Ovary (tissue), 9 donors: ENCODE results near the gene KRT84. TPM values are rescaled to one million over a fixed set of nuclear protein-coding genes. Genes with fewer than 3 reads are reported as not detected.

Source experiments
- DNase-seq, 5 donors: peaks; one replicate each; pipeline ENCODE4 v3.0.0-alpha.2; 2019 to 2020
- H3K27ac ChIP-seq, 2 donors: fragments of 200-600 bp; one replicate each; pipeline versions ENCODE4 v1.5.1 to v1.8.0; 2019 to 2022
- H3K27me3 ChIP-seq: fragments of 200-600 bp; one replicate; pipeline ENCODE4 v1.8.0; 2022
- H3K36me3 ChIP-seq: fragments of 200-600 bp; sonication (generic); one replicate; pipeline ENCODE4 v1.5.1; 2019
- H3K4me1 ChIP-seq: one replicate; pipeline ENCODE4 v1.8.1; 2013; ENCODE audit warnings: mild to moderate bottlenecking, moderate library complexity; ENCODE audit not compliant: insufficient read depth
- H3K4me3 ChIP-seq: fragments of 200-600 bp; sonication (generic); one replicate; pipeline ENCODE4 v1.5.1; 2017
- H3K9me3 ChIP-seq, 2 donors: fragments of 200-600 bp in 1 of 2; sonication (generic) in 1 of 2; one replicate each; pipeline versions ENCODE4 v1.5.1 to v1.8.1; 2013 to 2019; ENCODE audit warnings: mild to moderate bottlenecking in 1 of 2, moderate library complexity in 1 of 2
- EP300 ChIP-seq: sonication (generic); formaldehyde crosslinking; IDR thresholded peaks from one replicate; pipeline ENCODE4 v1.6.1; 2017; ENCODE audit warnings: antibody characterized with exemption
- POLR2A ChIP-seq: fragments of 450-650 bp; IDR thresholded peaks from one replicate; pipeline ENCODE4 v1.6.1; 2017; ENCODE audit warnings: antibody characterized with exemption, mild to moderate bottlenecking, moderate library complexity
- WGBS, 3 donors: extraction: QIAGEN DNeasy Blood & Tissue Kit in 1 of 3; methylation state at CpG; one replicate each; pipeline versions ENCODE4 v1.1.5 to v1.1.7; 2013 to 2017; 5-methylcytosine and 5-hydroxymethylcytosine counted together
- intact Hi-C, 4 donors: fragments of 100-400 bp; cut with DNase I; formaldehyde crosslinking; loops; one replicate each; pipeline versions ENCODE4 v1.11.0 to v1.15.1; 2022 to 2023
- polyA plus RNA-seq, 2 donors: library from polyadenylated mRNA; stranded (reverse); fragments of 200-250 nt in 1 of 2; fragments of 350-450 nt in 1 of 2; fragmentation: Illumina TruSeq in 1 of 2; extraction: RNeasy Lipid Tissue Mini Kit (QIAGEN cat#74804) in 1 of 2; gene quantifications; one replicate each; pipeline ENCODE4 v1.2.3, GENCODE V29; 2013 to 2014
- total RNA-seq, 7 donors: library from RNA; depleted of rRNA in 2 of 7; stranded (reverse); fragments of >200 nt in 2 of 7; fragmentation: NEBNext Ultra II Directional in 3 of 7; extraction: Animal tissue kit (Norgen Biotek cat#: 25700) in 3 of 7; gene quantifications; one replicate each; pipeline versions ENCODE4 v1.1.0 to v1.2.4, GENCODE V29; 2016 to 2023
- TF ChIP-seq, protein P1 (sequence below), 3 donors: fragments of 450-650 bp in 2 of 3; fragments of 200-600 bp in 1 of 3; IDR thresholded peaks; one replicate each; pipeline versions ENCODE4 v1.5.1 to v1.8.0; 2016 to 2022; ENCODE audit warnings: antibody characterized with exemption in 3 of 3, mild to moderate bottlenecking in 1 of 3
- donor health status: DM: no; HTN: no; CAD: no; lungs with moderate emphysema.
- donor health status: DM: no; HTN: no; CAD: no.
- donor health status: Bipolar disorder and iron deficiency.
- donor health status: DM: yes; HTN: yes; CAD: no.
- donor health status: DM: no; HTN: no; CAD: no.
- donor health status: DM: yes; HTN: yes; CAD: no.

KRT84 gene
- total and polyA plus RNA-seq, 9 donors = not detected

DNA sequence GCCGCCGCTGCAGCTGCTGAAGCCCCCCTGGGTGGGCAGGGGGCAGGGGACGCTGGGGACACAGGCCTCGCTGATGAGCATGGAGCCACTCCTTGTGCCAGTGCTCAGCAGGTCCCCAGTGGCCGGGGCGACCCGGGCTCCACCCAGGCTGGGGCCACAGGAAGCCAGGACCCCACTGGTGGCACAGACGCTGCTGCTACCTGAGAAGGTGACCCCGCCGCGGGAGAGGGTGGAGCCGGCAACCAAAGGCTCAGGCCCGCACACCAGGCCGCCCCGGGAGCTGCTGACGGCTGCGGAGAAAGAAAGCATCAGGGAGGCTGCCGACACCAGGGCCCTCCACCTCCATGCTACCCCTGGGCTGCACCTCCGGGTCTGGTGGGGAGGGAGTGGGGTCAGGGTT lies 7.4 kb downstream of the KRT84 start:
- no peaks in the 10 kb centered on the region for H3K9me3 ChIP-seq
- H3K27ac ChIP-seq = no peak overlapping the region
- intact Hi-C loops = loop anchor here in 1 of 4 donors (5.0 kb wide), 1 partner anchor 499 kb away; no protein-coding TSS in a partner anchor
- no peak for DNase-seq
- H3K4me3 ChIP-seq = no peak overlapping the region
- 75 to 77% (median 75%) methylated on average over 12 to 19 of the region's 19 CpGs for WGBS, 3 donors
- H3K27me3 ChIP-seq = no peaks in the 10 kb centered on the region
- TF ChIP-seq, protein P1, sequence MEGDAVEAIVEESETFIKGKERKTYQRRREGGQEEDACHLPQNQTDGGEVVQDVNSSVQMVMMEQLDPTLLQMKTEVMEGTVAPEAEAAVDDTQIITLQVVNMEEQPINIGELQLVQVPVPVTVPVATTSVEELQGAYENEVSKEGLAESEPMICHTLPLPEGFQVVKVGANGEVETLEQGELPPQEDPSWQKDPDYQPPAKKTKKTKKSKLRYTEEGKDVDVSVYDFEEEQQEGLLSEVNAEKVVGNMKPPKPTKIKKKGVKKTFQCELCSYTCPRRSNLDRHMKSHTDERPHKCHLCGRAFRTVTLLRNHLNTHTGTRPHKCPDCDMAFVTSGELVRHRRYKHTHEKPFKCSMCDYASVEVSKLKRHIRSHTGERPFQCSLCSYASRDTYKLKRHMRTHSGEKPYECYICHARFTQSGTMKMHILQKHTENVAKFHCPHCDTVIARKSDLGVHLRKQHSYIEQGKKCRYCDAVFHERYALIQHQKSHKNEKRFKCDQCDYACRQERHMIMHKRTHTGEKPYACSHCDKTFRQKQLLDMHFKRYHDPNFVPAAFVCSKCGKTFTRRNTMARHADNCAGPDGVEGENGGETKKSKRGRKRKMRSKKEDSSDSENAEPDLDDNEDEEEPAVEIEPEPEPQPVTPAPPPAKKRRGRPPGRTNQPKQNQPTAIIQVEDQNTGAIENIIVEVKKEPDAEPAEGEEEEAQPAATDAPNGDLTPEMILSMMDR (IDR thresholded peaks at IDR 0.05) = no peak
- TF ChIP-seq EP300 = no peak
- no peak for TF ChIP-seq POLR2A
- no peaks in the 10 kb centered on the region for H3K36me3 ChIP-seq
- no peaks in the 10 kb centered on the region for H3K4me1 ChIP-seq

DNA sequence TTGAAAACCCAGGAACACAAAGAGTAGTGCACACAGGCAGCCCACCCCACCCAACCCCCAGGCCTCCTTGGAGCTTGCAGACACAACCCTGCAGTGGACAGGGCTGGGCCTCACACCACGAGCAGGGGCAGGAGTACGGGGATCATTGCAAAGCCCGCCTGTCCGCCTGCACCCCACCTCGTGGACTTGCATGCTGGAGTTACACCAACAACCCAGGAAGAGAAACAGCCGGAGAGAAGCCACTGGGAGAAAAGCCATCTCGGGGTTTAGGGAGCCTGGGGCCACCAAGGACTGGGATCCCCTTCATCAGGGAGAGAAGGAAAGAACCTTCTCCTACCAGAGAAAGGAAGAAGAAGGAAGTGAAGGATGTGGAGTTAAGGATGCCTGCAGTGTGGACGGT lies 8.2 kb downstream of the KRT84 start:
- Histone ChIP-seq H3K4me1 (no peaks in the 10 kb centered on the region), H3K36me3 (no peaks in the 10 kb centered on the region), H3K9me3 (no peaks in the 10 kb centered on the region), H3K4me3 (no peak overlapping the region), H3K27me3 (no peaks in the 10 kb centered on the region), H3K27ac (no peak overlapping the region)
- WGBS, 3 donors = 85 to 89% (median 86%) methylated on average over 8 of the region's 8 CpGs
- TF ChIP-seq POLR2A = no peak
- TF ChIP-seq, protein P1 (IDR thresholded peaks at IDR 0.05) = no peak
- TF ChIP-seq EP300 = no peak
- intact Hi-C loops = loop anchor here in 2 of 4 donors (1.0 to 5.0 kb wide), 2 partner anchors 20 to 500 kb away; no protein-coding TSS in a partner anchor
- DNase-seq = no peak

DNA sequence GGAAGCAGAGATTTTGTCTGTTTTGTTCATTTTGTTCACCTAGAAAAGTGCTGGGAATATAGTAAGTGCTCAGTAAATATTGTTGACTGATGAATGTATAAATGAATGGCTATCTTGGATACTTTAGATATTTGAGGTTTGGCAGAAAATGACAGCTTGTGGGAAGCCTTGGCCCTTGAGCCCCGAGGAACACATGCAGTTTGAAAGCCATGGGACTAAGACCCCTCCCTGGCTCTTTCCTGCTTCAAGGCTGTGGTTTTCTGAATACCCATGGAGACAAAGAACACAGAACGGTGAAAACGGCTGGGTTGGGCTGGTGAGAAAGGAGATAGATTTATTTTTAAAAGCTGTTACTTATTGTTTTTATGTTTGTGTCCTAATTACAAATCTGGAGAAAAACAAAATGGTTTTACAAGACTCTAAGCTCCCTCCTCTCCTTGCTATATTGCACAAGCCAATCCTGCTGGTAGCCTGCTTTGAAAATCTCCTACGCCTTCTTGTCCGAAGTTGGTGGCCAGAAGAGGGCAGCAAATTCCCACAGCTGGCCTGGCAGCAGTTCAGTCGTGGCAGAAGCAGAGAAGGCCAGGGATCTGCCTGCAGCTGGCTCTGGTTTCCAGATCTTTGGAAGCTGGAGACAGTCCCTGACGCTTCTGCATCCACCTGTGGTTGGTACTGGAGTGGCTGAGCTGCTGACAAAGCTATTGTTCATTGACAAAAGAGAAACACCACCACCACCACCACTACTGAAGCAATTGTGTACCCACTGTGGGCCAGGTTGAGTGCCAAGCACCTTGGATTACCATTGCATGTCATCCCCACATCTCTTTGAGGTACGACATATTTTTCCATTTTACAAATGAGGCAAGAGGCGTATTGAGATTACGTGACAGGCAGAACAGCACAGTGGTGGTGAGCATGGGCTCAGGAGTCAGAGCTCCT lies 13.0 kb downstream of the KRT84 start:
- no peaks in the 10 kb centered on the region for H3K27me3 ChIP-seq
- TF ChIP-seq, protein P1 (IDR thresholded peaks at IDR 0.05) = peak in 1 of 3 donors; percentile 59
- TF ChIP-seq EP300 (no peak), POLR2A (no peak)
- H3K4me1 ChIP-seq = peaks cover 7% of the 10 kb centered on the region
- H3K9me3 ChIP-seq = no peaks in the 10 kb centered on the region
- peak; percentile 56 to 84 (median 64) for DNase-seq
- H3K36me3 ChIP-seq = no peaks in the 10 kb centered on the region
- WGBS, 3 donors = 30 to 37% (median 30%) methylated on average over 10 of the region's 10 CpGs
- H3K4me3 ChIP-seq = no peak overlapping the region
- intact Hi-C loops = loop anchor here in 1 of 4 donors (5.0 kb wide), 1 partner anchor 505 kb away; no protein-coding TSS in a partner anchor
- H3K27ac ChIP-seq = no peak overlapping the region

DNA sequence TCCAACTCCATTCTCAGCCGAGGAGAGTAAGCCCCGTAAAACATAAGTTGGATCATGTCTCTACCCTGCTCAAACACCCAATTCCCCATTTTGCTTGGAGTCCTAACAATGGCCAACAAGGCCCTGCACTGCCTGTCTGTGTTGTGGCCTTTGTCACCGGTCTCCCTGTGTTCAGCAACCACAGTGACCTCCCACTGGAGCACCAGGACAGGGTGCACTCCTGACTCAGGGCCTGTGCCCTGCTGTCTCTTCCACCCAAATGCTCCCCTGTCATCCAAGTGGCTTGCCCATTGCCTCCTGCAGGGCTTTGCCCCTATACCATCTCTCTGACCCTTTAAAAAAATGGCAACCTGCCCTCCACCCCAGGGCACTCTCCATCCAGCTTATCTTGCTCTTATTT lies 13.7 kb downstream of the KRT84 start:
- H3K36me3 ChIP-seq = no peaks in the 10 kb centered on the region
- DNase-seq = no peak
- intact Hi-C loops = loop anchor here in 1 of 4 donors (5.0 kb wide), 1 partner anchor 506 kb away; no protein-coding TSS in a partner anchor
- H3K27me3 ChIP-seq = no peaks in the 10 kb centered on the region
- TF ChIP-seq POLR2A (no peak), EP300 (no peak)
- TF ChIP-seq, protein P1 (IDR thresholded peaks at IDR 0.05) = no peak
- WGBS, 3 donors = 60 to 66% (median 65%) methylated on average over 3 of the region's 3 CpGs
- no peak overlapping the region for H3K27ac ChIP-seq
- H3K9me3 ChIP-seq = no peaks in the 10 kb centered on the region
- no peak overlapping the region for H3K4me3 ChIP-seq
- H3K4me1 ChIP-seq = peaks cover 7% of the 10 kb centered on the region
